Measurements from ENCODE around the gene BLMH.

GRCh38 chr17:30234964-30235363 lies 56.8 kb downstream of the BLMH start:
- TF ChIP-seq CTCF (IDR thresholded peaks at IDR 0.05; ENCODE audit: low read depth, low read length, poor library complexity, severe bottlenecking): no peak
- no peak for TF ChIP-seq EZH2phosphoT487 (IDR thresholded peaks at IDR 0.05; ENCODE audit: borderline replicate concordance, low read length)

All from DOHH2 (cell line).